Endothelial cell of hepatic sinusoid (primary cell): ENCODE data around the gene LYPLA2.

Experiments used
- in situ Hi-C: cut with HindIII; loops from 2 replicates; pipeline ENCODE4 v1.10.0; 2017; ENCODE audit warnings: low sequenced_read_pairs

LYPLA2 gene

GRCh38 chr1:23790696-23791515 is at the start of gene LYPLA2:
LYPLA2 (plus strand) TSS chr1:23791145; CDS start chr1:23792683, 1,538 bp downstream.
- in situ Hi-C loops = no loop called here

GRCh38 chr1:23741609-23742008 is 49.3 kb upstream of the LYPLA2 start:
- in situ Hi-C loops = no loop called here

GRCh38 chr1:23742670-23743286 is 48.2 kb upstream of the LYPLA2 start:
- in situ Hi-C loops = no loop called here

- in situ Hi-C loops = no loop called here
Measured at GRCh38 chr1:23743287-23744152, 47.4 kb upstream of the LYPLA2 start, which contains the start of gene ELOA. ELOA (plus strand) TSS chr1:23743471; CDS start chr1:23743504, 33 bp downstream.

- in situ Hi-C loops = no loop called here
Measured at GRCh38 chr1:23745515-23745914, 45.4 kb upstream of the LYPLA2 start.

- in situ Hi-C loops = no loop called here
Measured at GRCh38 chr1:23748016-23748415, 42.9 kb upstream of the LYPLA2 start.

GRCh38 chr1:23751050-23751814 is 39.7 kb upstream of the LYPLA2 start:
- in situ Hi-C loops = no loop called here

- in situ Hi-C loops = no loop called here
Measured at GRCh38 chr1:23751815-23752200, 39.1 kb upstream of the LYPLA2 start.

GRCh38 chr1:23752909-23753308 is 38.0 kb upstream of the LYPLA2 start:
- in situ Hi-C loops = no loop called here

GRCh38 chr1:23756676-23757075 is 34.3 kb upstream of the LYPLA2 start:
- in situ Hi-C loops = loop anchor here (5.0 kb wide), 1 partner anchor 59 kb away; no protein-coding TSS in a partner anchor

GRCh38 chr1:23757812-23758211 is 33.1 kb upstream of the LYPLA2 start:
- in situ Hi-C loops = loop anchor here (5.0 kb wide), 1 partner anchor 61 kb away; no protein-coding TSS in a partner anchor

GRCh38 chr1:23759277-23759676 is 31.7 kb upstream of the LYPLA2 start:
- in situ Hi-C loops = loop anchor here (5.0 kb wide), 1 partner anchor 62 kb away; no protein-coding TSS in a partner anchor

GRCh38 chr1:23763041-23763577 is 27.8 kb upstream of the LYPLA2 start:
- in situ Hi-C loops = no loop called here

GRCh38 chr1:23768733-23769132 is 22.2 kb upstream of the LYPLA2 start:
- in situ Hi-C loops = no loop called here

GRCh38 chr1:23772049-23772853 is 18.7 kb upstream of the LYPLA2 start:
- in situ Hi-C loops = no loop called here

GRCh38 chr1:23772854-23773242 is 18.1 kb upstream of the LYPLA2 start:
- in situ Hi-C loops = no loop called here

- in situ Hi-C loops = no loop called here
Measured at GRCh38 chr1:23774174-23774880, 16.6 kb upstream of the LYPLA2 start.

GRCh38 chr1:23776217-23776616 is 14.7 kb upstream of the LYPLA2 start:
- in situ Hi-C loops = no loop called here
